K562 (cell line): Measurements from ENCODE around the gene ZNF609. TPM values are rescaled to one million over a fixed set of nuclear protein-coding genes. Genes with fewer than 3 reads are reported as not detected.
A peak's percentile ranks its signal among the peaks of the same experiment; 100 is the strongest.

Experiments used
- ATAC-seq: fragments of 200-7000 bp; cut with Tn5 transposase; 3 replicates; pipeline ENCODE4 v1.9.1; 2020; ENCODE audit warnings: moderate library complexity
- BruUV-seq: library from RNA; stranded (reverse); fragments of 400-500 nt; replicated peaks from 2 replicates; lab custom pipeline; 2021; lab: Mats Ljungman, UMichigan
- CTCF ChIA-PET: fragments of 300-600 bp; formaldehyde crosslinking; extraction: SDS; loops from one replicate; lab custom pipeline; 2021; ENCODE audit warnings: low intra/inter-chr PET ratio; lab: Yijun Ruan, JAX
- POLR2A ChIA-PET: fragments of 300-600, 350-650 bp; sonication (Branson Sonifier 250); formaldehyde crosslinking; extraction: SDS; loops from one replicate; lab custom pipeline; 2021; ENCODE audit warnings: antibody characterized with exemption, inconsistent platforms; lab: Yijun Ruan, JAX
- DNase-seq, 4 experiments: peaks; one replicate each; pipeline versions ENCODE4 v3.0.0 to v3.0.0-alpha.2; 2011 to 2018; ENCODE audit warnings: low spot score in 3 of 4, mixed read lengths in 3 of 4; ENCODE audit errors: extremely low read depth in 1 of 4
- FAIRE-seq: peaks from 2 replicates; lab custom pipeline; 2011; peaks lifted over from hg19 to GRCh38; lab: Jason Lieb, UNC
- H2AFZ ChIP-seq: 2 replicates; pipeline ENCODE4 v1.6.0; 2011; ENCODE audit warnings: low read depth, low read length, control low read depth, inconsistent platforms
- H3K27ac ChIP-seq: fragments of 200-600 bp; 3 replicates; pipeline ENCODE4 v1.8.0; 2011; ENCODE audit warnings: low read depth, mild to moderate bottlenecking, control low read depth, inconsistent platforms, low read length, moderate library complexity, mixed read lengths; ENCODE audit errors: extremely low read depth
- H3K27me3 ChIP-seq, 2 experiments: fragments of 300-600 bp in 1 of 2; 2 replicates in 1 of 2; 3 replicates in 1 of 2; pipeline versions ENCODE4 v1.6.0 to v1.8.0; 2011; ENCODE audit warnings: inconsistent platforms in 2 of 2, low read length in 2 of 2, mild to moderate bottlenecking in 1 of 2, mixed read lengths in 1 of 2, moderate library complexity in 1 of 2; ENCODE audit not compliant: control insufficient read depth in 2 of 2, insufficient read depth in 2 of 2
- H3K36me3 ChIP-seq: fragments of 300-600 bp; 3 replicates; pipeline ENCODE4 v1.8.0; 2011; ENCODE audit warnings: mild to moderate bottlenecking, low read length, inconsistent platforms; ENCODE audit not compliant: control insufficient read depth, insufficient read depth
- H3K4me1 ChIP-seq, 2 experiments: fragments of 200-600 bp in 1 of 2; replicated peaks in 1 of 2; 2 replicates in 1 of 2; 3 replicates in 1 of 2; pipeline versions ENCODE4 v1.5.1 to v1.8.0; 2011; ENCODE audit warnings: inconsistent platforms in 2 of 2, low read length in 2 of 2, mild to moderate bottlenecking in 1 of 2, mixed read lengths in 1 of 2, moderate library complexity in 1 of 2; ENCODE audit not compliant: control insufficient read depth in 2 of 2, insufficient read depth in 2 of 2
- H3K4me2 ChIP-seq: 2 replicates; pipeline ENCODE4 v1.6.1; 2011; ENCODE audit warnings: low read length, control low read depth, inconsistent platforms, mixed read lengths; ENCODE audit not compliant: insufficient read depth
- H3K4me3 ChIP-seq: fragments of 200-600 bp; sonication (generic), shearing (Covaris generic); 2 replicates; pipeline ENCODE4 v1.5.1; 2016; ENCODE audit warnings: control low read depth, inconsistent platforms
- H3K79me2 ChIP-seq: fragments of 200-600 bp; 3 replicates; pipeline ENCODE4 v1.8.0; 2011; ENCODE audit warnings: low read length, inconsistent platforms; ENCODE audit not compliant: control insufficient read depth, insufficient read depth
- H3K9ac ChIP-seq, 2 experiments: 2 replicates each; pipeline versions ENCODE4 v1.6.0 to v1.6.1; 2011; ENCODE audit warnings: low read depth in 2 of 2, low read length in 2 of 2, control low read depth in 1 of 2, inconsistent platforms in 1 of 2, mild to moderate bottlenecking in 1 of 2, mixed read lengths in 1 of 2; ENCODE audit not compliant: insufficient read depth in 1 of 2
- H3K9me1 ChIP-seq: one replicate; pipeline ENCODE4 v1.6.0; 2011; ENCODE audit warnings: inconsistent platforms, mild to moderate bottlenecking, low read length, moderate library complexity; ENCODE audit not compliant: control insufficient read depth, insufficient read depth
- H3K9me3 ChIP-seq: replicated peaks from 2 replicates; pipeline ENCODE4 v1.5.1; 2011; ENCODE audit warnings: low read depth, low read length, inconsistent platforms; ENCODE audit not compliant: control insufficient read depth, insufficient read depth
- H4K20me1 ChIP-seq: replicated peaks from 2 replicates; pipeline ENCODE4 v1.6.1; 2011; ENCODE audit warnings: low read length, inconsistent platforms, mixed read lengths; ENCODE audit not compliant: control insufficient read depth, insufficient read depth
- ARID2 ChIP-seq: fragments of 450-650 bp; IDR thresholded peaks from 2 replicates; pipeline ENCODE4 v1.6.1; 2017; ENCODE audit warnings: antibody characterized with exemption, mild to moderate bottlenecking
- CC2D1A ChIP-seq: fragments of 450-650 bp; IDR thresholded peaks from 2 replicates; pipeline ENCODE4 v1.6.1; 2017; ENCODE audit warnings: mild to moderate bottlenecking
- IRF2 ChIP-seq: sonication (generic); formaldehyde crosslinking; IDR thresholded peaks from 2 replicates; pipeline ENCODE4 v1.8.1; 2022; ENCODE audit warnings: mild to moderate bottlenecking, missing genetic modification reagents
- RAD21 ChIP-seq, 2 experiments: fragments of 250-450 bp in 1 of 2; fragments of 450-650 bp in 1 of 2; sonication (Bioruptor Pico) in 1 of 2; formaldehyde crosslinking in 1 of 2; IDR thresholded peaks in 1 of 2; conservative IDR thresholded peaks in 1 of 2; 2 replicates each; pipeline versions ENCODE4 v1.4.0 to v1.8.0; 2020 to 2022; ENCODE audit warnings: mild to moderate bottlenecking in 2 of 2, moderate library complexity in 1 of 2
- REST ChIP-seq, 2 experiments: fragments of 450-650 bp; formaldehyde crosslinking in 1 of 2; IDR thresholded peaks; 2 replicates each; pipeline versions ENCODE4 v1.4.0 to v1.6.1; 2014 to 2020; ENCODE audit warnings: mild to moderate bottlenecking in 2 of 2, borderline replicate concordance in 1 of 2, low read depth in 1 of 2
- SIX5 ChIP-seq, 2 experiments: IDR thresholded peaks; 2 replicates each; pipeline ENCODE4 v1.6.1; 2011; ENCODE audit warnings: low read length in 2 of 2, borderline replicate concordance in 1 of 2, low read depth in 1 of 2, mild to moderate bottlenecking in 1 of 2, moderate library complexity in 1 of 2; ENCODE audit not compliant: insufficient read depth in 1 of 2
- SMC3 ChIP-seq: conservative IDR thresholded peaks from 2 replicates; pipeline ENCODE4 v1.6.1; 2011; ENCODE audit warnings: low read depth, low read length, improper control_type of control experiment; ENCODE audit not compliant: insufficient read depth
- XRCC3 ChIP-seq: fragments of 450-650 bp; IDR thresholded peaks from 2 replicates; pipeline ENCODE4 v1.6.1; 2017; ENCODE audit warnings: mild to moderate bottlenecking, moderate library complexity
- ZNF384 ChIP-seq: IDR thresholded peaks from 2 replicates; pipeline ENCODE4 v1.6.1; 2012; ENCODE audit warnings: low read depth, low read length, improper control_type of control experiment
- ZNF449 ChIP-seq: fragments of 250-450 bp; sonication (Bioruptor Pico); IDR thresholded peaks from 2 replicates; pipeline ENCODE4 v1.8.0; 2022; ENCODE audit warnings: moderate library complexity, mild to moderate bottlenecking, inconsistent platforms
- WGBS: fragments of 100-300 bp; shearing (Covaris generic); methylation state at CpG from one replicate; pipeline ENCODE4 v1.1.6; 2016; ENCODE audit warnings: low coverage, mixed read lengths; ENCODE audit not compliant: insufficient coverage; ENCODE audit errors: missing lambda C conversion rate; 5-methylcytosine and 5-hydroxymethylcytosine counted together
- in situ Hi-C: fragments of 300-500 bp; cut with MboI; formaldehyde crosslinking; loops from 4 replicates; pipeline ENCODE4 v1.15.0; 2018; ENCODE audit warnings: inconsistent platforms, mixed read lengths
- intact Hi-C: fragments of 100-400 bp; cut with micrococcal nuclease; formaldehyde crosslinking; loops from 2 replicates; pipeline ENCODE4 v1.14.2; 2022
- polyA plus RNA-seq, 8 experiments: library from polyadenylated mRNA; depleted of rRNA in 4 of 8; stranded (reverse) in 5 of 8; unstranded in 3 of 8; fragments of >200 nt; fragmentation: Nextera tagmentation in 2 of 8; fragmentation: Illumina TruSeq in 1 of 8; extraction: Ambion mirVana in 2 of 8; extraction: Trizol in 1 of 8; gene quantifications; 2 replicates each; pipeline versions ENCODE4 v1.2.1 to v1.2.3, GENCODE V29; 2011 to 2014; ENCODE audit warnings: inconsistent platforms in 1 of 8, missing spikeins in 1 of 8
- total RNA-seq, 7 experiments: library from RNA; depleted of rRNA in 6 of 7; stranded (reverse); fragments of >200 nt in 6 of 7; fragmentation: Illumina TruSeq in 2 of 7; extraction: Trizol in 2 of 7; gene quantifications; 2 replicates each; pipeline versions ENCODE4 v1.2.1 to v1.2.3, GENCODE V29; 2011 to 2021; ENCODE audit warnings: low replicate concordance in 1 of 7

The ZNF609 gene
- total and polyA plus RNA-seq, 9 of the 15 experiments (the other 6 are each of a cell fraction or from before 2014, with no cell fraction given), result 3.0 to 38.7 (median 17.8) TPM

- peaks cover 11% of the 10 kb centered on the region; the same call in 1 of the 2 replicates for H4K20me1 ChIP-seq
- H3K9me3 ChIP-seq, result no peaks in the 10 kb centered on the region
- H3K9ac ChIP-seq, result no peak overlapping the region
- DNase-seq, result peak; percentile 28 to 68 (median 42)
- H3K36me3 ChIP-seq, result peaks cover 87% of the 10 kb centered on the region
- 61% methylated on average over 10 of the region's 10 CpGs for WGBS
- no TSS peak for BruUV-seq
- H3K4me2 ChIP-seq, result no peak overlapping the region
- H3K27ac ChIP-seq, result no peak overlapping the region
- H2AFZ ChIP-seq, result no peak overlapping the region
- H3K9me1 ChIP-seq, result no peaks in the 10 kb centered on the region
- H3K4me3 ChIP-seq, result no peak overlapping the region
- FAIRE-seq, result peak; percentile 95
- no peaks in the 10 kb centered on the region for H3K27me3 ChIP-seq
- no peaks in the 10 kb centered on the region for H3K79me2 ChIP-seq
- in situ Hi-C loops (no loop called here), intact Hi-C loops (loop anchor here (1.0 to 2.0 kb wide), 2 partner anchors 42 to 125 kb away; no protein-coding TSS in a partner anchor)
- POLR2A ChIA-PET, result interaction anchor here (1.1 to 2.2 kb wide), 3 partner anchors 10 to 42 kb away, joined by 3 to 13 read pairs (median 3); no protein-coding TSS in a partner anchor
- peaks cover under 1 to 10% of the 10 kb centered on the region in 2 experiments; a peak in 4 of 5 replicates for H3K4me1 ChIP-seq
- peak; percentile 20; the same call in 1 of the 3 replicates for ATAC-seq
- CTCF ChIA-PET, result interaction anchor here (1.1 to 5.6 kb wide), 3 partner anchors 36 to 123 kb away, joined by 5 to 92 read pairs (median 7); no protein-coding TSS in a partner anchor
- TF ChIP-seq CC2D1A (peak; percentile 45; the same call in 1 of the 2 replicates), SMC3 (peak; percentile 36; the same call in 1 of the 2 replicates), RAD21 (CRISPR knock-in tag; conservative IDR thresholded peaks at IDR 0.05 in 1 of 2, IDR thresholded peaks at IDR 0.05 in 1 of 2) (peak; percentile 89), XRCC3 (no peak), SIX5 (IDR thresholded peaks at IDR 0.05; ENCODE audit: borderline replicate concordance in 1 of 2, insufficient read depth in 1 of 2, low read depth in 1 of 2, low read length in 2 of 2) (no peak), REST (IDR thresholded peaks at IDR 0.05; ENCODE audit: borderline replicate concordance) (peak; percentile 81; the same call in 1 of the 2 replicates), REST (CRISPR knock-in tag; IDR thresholded peaks at IDR 0.05; ENCODE audit: low read depth) (no peak), ZNF384 (peak; percentile 3; the same call in 1 of the 2 replicates), IRF2 (CRISPR knock-in tag) (no peak), ARID2 (0 out of 2 replicates have a peak, but pooled peaks have one; percentile 21), ZNF449 (no peak)
Measured at GRCh38 chr15:64686130-64686735, 225.9 kb downstream of the ZNF609 start.
